Endodermal cell (in vitro differentiated cells): Measurements from ENCODE around the gene SPHK1. TPM values are rescaled to one million over a fixed set of nuclear protein-coding genes. Genes with fewer than 3 reads are reported as not detected.
A peak's percentile ranks its signal among the peaks of the same experiment; 100 is the strongest.

Experiments
- DNase-seq: peaks from one replicate; pipeline ENCODE4 v3.0.0-alpha.2; 2017
- H3K27ac ChIP-seq: 2 replicates; pipeline ENCODE4 v1.5.1; 2013; ENCODE audit warnings: mild to moderate bottlenecking, low read depth, low read length, moderate library complexity
- H3K27me3 ChIP-seq: 2 replicates; pipeline ENCODE4 v1.6.1; 2013; ENCODE audit warnings: mild to moderate bottlenecking, low read length, moderate library complexity; ENCODE audit not compliant: insufficient read depth, control insufficient read depth, poor library complexity, severe bottlenecking
- H3K36me3 ChIP-seq: 2 replicates; pipeline ENCODE4 v1.7.0; 2013; ENCODE audit warnings: mild to moderate bottlenecking, low read length, moderate library complexity; ENCODE audit not compliant: control insufficient read depth, insufficient read depth
- H3K4me1 ChIP-seq: one replicate; pipeline ENCODE4 v1.7.0; 2013; ENCODE audit warnings: low read length; ENCODE audit not compliant: control insufficient read depth, insufficient read depth
- H3K4me3 ChIP-seq: 2 replicates; pipeline ENCODE4 v1.5.1; 2013; ENCODE audit warnings: mild to moderate bottlenecking, low read length, moderate library complexity
- H3K9ac ChIP-seq: 2 replicates; pipeline ENCODE4 v1.6.1; 2013; ENCODE audit warnings: mild to moderate bottlenecking, low read length, moderate library complexity; ENCODE audit not compliant: poor library complexity, severe bottlenecking; ENCODE audit errors: extremely low read depth
- H3K9me3 ChIP-seq: 2 replicates; pipeline ENCODE4 v1.6.1; 2013; ENCODE audit warnings: mild to moderate bottlenecking, low read length, moderate library complexity; ENCODE audit not compliant: control insufficient read depth
- H3K27ac Mint-ChIP-seq: 2 replicates; pipeline ENCODE4 v1.8.0; 2020; ENCODE audit warnings: mixed read lengths
- H3K27me3 Mint-ChIP-seq: 2 replicates; pipeline ENCODE4 v1.8.0; 2021; ENCODE audit warnings: mild to moderate bottlenecking, mixed read lengths; ENCODE audit not compliant: insufficient read depth
- H3K36me3 Mint-ChIP-seq: 2 replicates; pipeline ENCODE4 v1.8.0; 2020; ENCODE audit warnings: low read depth, mixed read lengths
- H3K4me1 Mint-ChIP-seq: 2 replicates; pipeline ENCODE4 v1.8.0; 2020; ENCODE audit warnings: mixed read lengths
- H3K4me3 Mint-ChIP-seq: 2 replicates; pipeline ENCODE4 v1.8.0; 2020; ENCODE audit warnings: mild to moderate bottlenecking, moderate library complexity, mixed read lengths
- H3K9me3 Mint-ChIP-seq: 2 replicates; pipeline ENCODE4 v1.8.0; 2020; ENCODE audit warnings: mild to moderate bottlenecking, mixed read lengths
- WGBS, 2 experiments: methylation state at CpG; one replicate each; pipeline versions ENCODE4 v1.1.5 to v1.1.7; 2013; ENCODE audit warnings: missing lambda C conversion rate in 2 of 2, mixed read lengths in 1 of 2; ENCODE audit not compliant: insufficient coverage in 1 of 2, insufficient read length in 1 of 2; 5-methylcytosine and 5-hydroxymethylcytosine counted together
- total RNA-seq, 2 donors: library from RNA; stranded (reverse); fragmentation: NEBNext Ultra II Directional in 1 of 2; extraction: Animal tissue kit (Norgen Biotek cat#: 25700) in 1 of 2; gene quantifications; 2 replicates in 1 of 2; 3 replicates in 1 of 2; pipeline ENCODE4 v1.2.1, GENCODE V29; 2021
- TF ChIP-seq, protein P1 (sequence below): fragments of 200-600 bp; sonication (generic); conservative IDR thresholded peaks from 2 replicates; pipeline ENCODE4 v1.5.0; 2021; ENCODE audit warnings: antibody characterized with exemption, mild to moderate bottlenecking

Gene SPHK1
- total RNA-seq, 2 donors from 2014 or later, result 1.5 to 1.8 TPM

DNA sequence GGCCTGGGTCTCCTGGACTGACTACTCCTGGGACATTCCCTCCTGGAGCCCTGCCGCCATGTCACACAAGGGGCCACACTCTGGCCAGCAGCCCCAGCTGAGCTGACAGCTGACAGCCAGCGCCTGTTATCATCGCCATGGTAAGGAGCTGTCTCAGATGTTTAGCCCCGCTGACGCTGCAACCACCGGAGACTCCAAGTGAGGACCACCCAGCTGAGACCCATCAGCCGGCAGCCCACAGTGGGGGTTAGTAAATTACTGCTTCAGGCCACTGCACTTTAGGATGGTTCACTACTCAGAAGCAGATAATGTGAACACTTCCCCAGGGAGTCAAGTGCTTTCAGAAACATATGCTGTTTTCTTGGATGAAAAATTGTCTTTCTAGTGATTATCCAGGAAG lies 14.6 kb upstream of the SPHK1 start:
- Histone ChIP-seq H3K9me3 (peaks cover 7% of the 10 kb centered on the region), H3K27ac (peak overlapping the region; percentile 11), H3K4me3 (no peak overlapping the region), H3K36me3 (no peaks in the 10 kb centered on the region), H3K9ac (no peak overlapping the region), H3K27me3 (no peaks in the 10 kb centered on the region), H3K4me1 (no peaks in the 10 kb centered on the region)
- peaks cover 10% of the 10 kb centered on the region for H3K4me1 Mint-ChIP-seq
- no peaks in the 10 kb centered on the region for H3K36me3 Mint-ChIP-seq
- DNase-seq, result no peak
- H3K27ac Mint-ChIP-seq, result no peak overlapping the region
- TF ChIP-seq, protein P1, sequence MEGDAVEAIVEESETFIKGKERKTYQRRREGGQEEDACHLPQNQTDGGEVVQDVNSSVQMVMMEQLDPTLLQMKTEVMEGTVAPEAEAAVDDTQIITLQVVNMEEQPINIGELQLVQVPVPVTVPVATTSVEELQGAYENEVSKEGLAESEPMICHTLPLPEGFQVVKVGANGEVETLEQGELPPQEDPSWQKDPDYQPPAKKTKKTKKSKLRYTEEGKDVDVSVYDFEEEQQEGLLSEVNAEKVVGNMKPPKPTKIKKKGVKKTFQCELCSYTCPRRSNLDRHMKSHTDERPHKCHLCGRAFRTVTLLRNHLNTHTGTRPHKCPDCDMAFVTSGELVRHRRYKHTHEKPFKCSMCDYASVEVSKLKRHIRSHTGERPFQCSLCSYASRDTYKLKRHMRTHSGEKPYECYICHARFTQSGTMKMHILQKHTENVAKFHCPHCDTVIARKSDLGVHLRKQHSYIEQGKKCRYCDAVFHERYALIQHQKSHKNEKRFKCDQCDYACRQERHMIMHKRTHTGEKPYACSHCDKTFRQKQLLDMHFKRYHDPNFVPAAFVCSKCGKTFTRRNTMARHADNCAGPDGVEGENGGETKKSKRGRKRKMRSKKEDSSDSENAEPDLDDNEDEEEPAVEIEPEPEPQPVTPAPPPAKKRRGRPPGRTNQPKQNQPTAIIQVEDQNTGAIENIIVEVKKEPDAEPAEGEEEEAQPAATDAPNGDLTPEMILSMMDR, result no peak
- H3K4me3 Mint-ChIP-seq, result no peak overlapping the region
- 74 to 89% methylated on average over 7 of the region's 7 CpGs for WGBS, 2 experiments
- H3K27me3 Mint-ChIP-seq, result peaks cover 3% of the 10 kb centered on the region
- peaks cover 12% of the 10 kb centered on the region for H3K9me3 Mint-ChIP-seq

DNA sequence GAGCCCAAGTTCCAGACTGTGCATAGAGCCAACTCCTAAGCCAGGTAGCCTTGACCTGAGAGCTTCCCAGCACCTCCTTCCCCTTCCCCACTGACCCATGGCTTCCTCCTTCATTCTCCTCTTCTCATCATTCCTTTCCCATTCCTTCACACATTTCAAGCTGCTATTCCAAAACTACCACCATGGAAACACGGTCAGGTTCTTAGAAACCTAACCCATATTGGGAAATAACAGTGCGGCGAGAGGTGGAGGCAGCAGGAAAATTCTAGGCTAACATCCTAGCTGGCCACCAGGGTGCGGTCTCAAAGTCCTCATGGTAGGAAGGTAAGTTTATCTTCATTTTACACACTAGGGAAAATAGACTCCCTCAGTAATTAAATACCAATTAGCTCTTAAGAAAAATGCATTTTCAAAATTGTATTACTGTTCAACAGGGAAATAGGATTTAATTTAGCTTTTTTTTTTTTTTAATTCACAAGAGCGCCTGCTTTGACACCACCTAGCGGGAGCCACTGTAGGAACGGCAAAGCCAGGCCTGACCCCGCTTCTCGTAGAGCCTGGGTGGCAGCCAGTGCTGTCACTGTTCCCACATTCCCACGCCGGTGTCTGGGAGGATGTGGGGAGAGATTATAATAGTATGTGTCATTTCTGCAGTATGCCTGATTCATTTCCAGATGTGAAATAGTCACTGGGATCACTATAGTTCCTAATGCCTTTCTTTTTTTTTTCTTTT lies 14.0 kb upstream of the SPHK1 start:
- no peaks in the 10 kb centered on the region for H3K4me1 ChIP-seq
- peaks cover 10% of the 10 kb centered on the region for H3K4me1 Mint-ChIP-seq
- H3K9me3 Mint-ChIP-seq, result peaks cover 12% of the 10 kb centered on the region
- TF ChIP-seq, protein P1, result peak; percentile 74
- no peaks in the 10 kb centered on the region for H3K36me3 ChIP-seq
- H3K27me3 ChIP-seq, result no peaks in the 10 kb centered on the region
- H3K4me3 Mint-ChIP-seq, result no peak overlapping the region
- no peak for DNase-seq
- H3K27me3 Mint-ChIP-seq, result no peaks in the 10 kb centered on the region
- no peak overlapping the region for H3K4me3 ChIP-seq
- no peak overlapping the region for H3K27ac ChIP-seq
- 85 to 90% methylated on average over 4 to 11 of the region's 11 CpGs for WGBS, 2 experiments
- H3K9ac ChIP-seq, result no peak overlapping the region
- peaks cover 7% of the 10 kb centered on the region for H3K9me3 ChIP-seq
- no peak overlapping the region for H3K27ac Mint-ChIP-seq
- H3K36me3 Mint-ChIP-seq, result no peaks in the 10 kb centered on the region

DNA sequence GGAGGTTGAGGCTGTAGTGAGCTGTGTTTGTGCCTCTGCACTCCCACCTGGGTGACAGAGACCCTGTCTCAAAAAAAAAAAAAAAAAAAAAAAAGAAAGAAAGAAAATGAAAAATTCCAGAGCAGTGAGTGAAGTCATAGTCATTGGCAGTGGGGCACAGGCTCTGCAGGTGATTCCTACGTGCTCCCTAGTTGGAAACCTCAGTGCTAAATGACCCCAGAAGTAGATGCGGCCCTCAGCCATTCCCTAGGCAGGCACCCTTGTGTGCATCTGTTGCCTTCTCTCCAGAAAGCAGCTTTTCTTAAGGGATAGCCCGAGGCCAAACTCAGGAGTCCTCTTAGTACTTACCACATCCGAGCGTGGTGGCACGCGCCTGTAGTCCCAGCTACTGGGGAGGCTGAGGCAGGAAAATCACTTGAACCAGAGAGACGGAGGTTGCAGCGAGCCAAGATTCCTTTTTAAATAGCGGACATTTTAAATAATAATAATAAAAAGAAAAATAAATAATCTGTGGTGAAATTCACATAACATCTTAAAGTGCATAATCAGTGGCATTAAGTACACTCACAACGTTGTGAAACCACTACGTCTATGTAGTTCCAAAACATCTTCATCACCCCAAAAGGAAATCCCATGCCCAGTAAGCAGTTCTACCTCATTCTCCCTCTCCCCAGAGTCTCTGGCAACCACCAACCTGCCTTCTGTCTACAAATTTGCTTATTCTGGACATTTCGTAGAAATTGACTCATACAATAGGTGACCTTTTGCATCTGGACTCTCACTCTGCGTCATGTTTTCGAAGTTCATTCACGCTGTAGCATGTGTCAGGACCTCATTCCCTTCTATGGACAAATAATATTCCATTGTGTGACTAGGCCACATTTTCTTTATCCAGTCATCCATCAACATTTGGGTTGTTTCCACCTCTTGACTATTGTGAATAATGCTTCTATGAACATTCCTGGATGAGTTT lies 12.5 kb upstream of the SPHK1 start:
- Histone ChIP-seq H3K4me3 (no peak overlapping the region), H3K27me3 (no peaks in the 10 kb centered on the region), H3K9me3 (peaks cover 7% of the 10 kb centered on the region), H3K9ac (no peak overlapping the region), H3K4me1 (no peaks in the 10 kb centered on the region), H3K36me3 (no peaks in the 10 kb centered on the region), H3K27ac (no peak overlapping the region)
- no peak for DNase-seq
- TF ChIP-seq, protein P1, result no peak
- H3K4me1 Mint-ChIP-seq, result peaks cover 6% of the 10 kb centered on the region
- H3K27ac Mint-ChIP-seq, result no peak overlapping the region
- H3K36me3 Mint-ChIP-seq, result no peaks in the 10 kb centered on the region
- 94 to 97% methylated on average over 11 to 13 of the region's 16 CpGs for WGBS, 2 experiments
- no peak overlapping the region for H3K4me3 Mint-ChIP-seq
- no peaks in the 10 kb centered on the region for H3K27me3 Mint-ChIP-seq
- H3K9me3 Mint-ChIP-seq, result peaks cover 12% of the 10 kb centered on the region
